ENCODE data around the gene MAPKAP1.

The MAPKAP1 gene

GRCh38 chr9:125746774-125747052 lies 39.7 kb upstream of the MAPKAP1 start:
- H3K9ac ChIP-seq (ENCODE audit: low read length): no peak overlapping the region
- peaks cover 9% of the 10 kb centered on the region for H3K4me1 ChIP-seq (ENCODE audit: control insufficient read depth, insufficient read depth, low read length)
- H3K27ac ChIP-seq (ENCODE audit: low read depth, low read length): peak overlapping the region; percentile 67
- H3K36me3 ChIP-seq (ENCODE audit: control insufficient read depth, insufficient read depth, low read length): no peaks in the 10 kb centered on the region
- H3K4me3 ChIP-seq (ENCODE audit: low read length): peak overlapping the region; percentile 41
- no peaks in the 10 kb centered on the region for H3K27me3 ChIP-seq (ENCODE audit: control insufficient read depth, insufficient read depth, low read length)

GRCh38 chr9:125746017-125746773 lies 39.2 kb upstream of the MAPKAP1 start:
- H3K4me1 ChIP-seq (ENCODE audit: control insufficient read depth, insufficient read depth, low read length): peaks cover 9% of the 10 kb centered on the region
- peak overlapping the region; percentile 67 for H3K27ac ChIP-seq (ENCODE audit: low read depth, low read length)
- H3K36me3 ChIP-seq (ENCODE audit: control insufficient read depth, insufficient read depth, low read length): no peaks in the 10 kb centered on the region
- peak overlapping the region; percentile 60 for H3K4me3 ChIP-seq (ENCODE audit: low read length)
- no peaks in the 10 kb centered on the region for H3K27me3 ChIP-seq (ENCODE audit: control insufficient read depth, insufficient read depth, low read length)
- H3K9ac ChIP-seq (ENCODE audit: low read length): no peak overlapping the region

- peaks cover 9% of the 10 kb centered on the region for H3K4me1 ChIP-seq (ENCODE audit: control insufficient read depth, insufficient read depth, low read length)
- no peak overlapping the region for H3K9ac ChIP-seq (ENCODE audit: low read length)
- H3K27me3 ChIP-seq (ENCODE audit: control insufficient read depth, insufficient read depth, low read length): no peaks in the 10 kb centered on the region
- H3K36me3 ChIP-seq (ENCODE audit: control insufficient read depth, insufficient read depth, low read length): no peaks in the 10 kb centered on the region
- peak overlapping the region; percentile 66 for H3K27ac ChIP-seq (ENCODE audit: low read depth, low read length)
- H3K4me3 ChIP-seq (ENCODE audit: low read length): peak overlapping the region; percentile 60
These were observed 38.6 kb upstream of the MAPKAP1 start for GRCh38 chr9:125745682-125746016.

- Histone ChIP-seq H3K27me3 (ENCODE audit: control insufficient read depth, insufficient read depth, low read length) (no peaks in the 10 kb centered on the region), H3K4me1 (ENCODE audit: control insufficient read depth, insufficient read depth, low read length) (peaks cover 9% of the 10 kb centered on the region), H3K4me3 (ENCODE audit: low read length) (no peak overlapping the region), H3K36me3 (ENCODE audit: control insufficient read depth, insufficient read depth, low read length) (no peaks in the 10 kb centered on the region), H3K9ac (ENCODE audit: low read length) (no peak overlapping the region), H3K27ac (ENCODE audit: low read depth, low read length) (peak overlapping the region; percentile 66)
These were observed 38.0 kb upstream of the MAPKAP1 start for GRCh38 chr9:125745018-125745417.

- Histone ChIP-seq H3K4me1 (ENCODE audit: control insufficient read depth, insufficient read depth, low read length) (peaks cover 9% of the 10 kb centered on the region), H3K36me3 (ENCODE audit: control insufficient read depth, insufficient read depth, low read length) (no peaks in the 10 kb centered on the region), H3K4me3 (ENCODE audit: low read length) (no peak overlapping the region), H3K27me3 (ENCODE audit: control insufficient read depth, insufficient read depth, low read length) (no peaks in the 10 kb centered on the region), H3K27ac (ENCODE audit: low read depth, low read length) (no peak overlapping the region), H3K9ac (ENCODE audit: low read length) (no peak overlapping the region)
These were observed 37.6 kb upstream of the MAPKAP1 start for GRCh38 chr9:125744616-125745015.

- Histone ChIP-seq H3K27me3 (ENCODE audit: control insufficient read depth, insufficient read depth, low read length) (no peaks in the 10 kb centered on the region), H3K9ac (ENCODE audit: low read length) (no peak overlapping the region), H3K4me1 (ENCODE audit: control insufficient read depth, insufficient read depth, low read length) (peaks cover 9% of the 10 kb centered on the region), H3K27ac (ENCODE audit: low read depth, low read length) (no peak overlapping the region), H3K36me3 (ENCODE audit: control insufficient read depth, insufficient read depth, low read length) (no peaks in the 10 kb centered on the region), H3K4me3 (ENCODE audit: low read length) (no peak overlapping the region)
These were observed 36.8 kb upstream of the MAPKAP1 start for GRCh38 chr9:125743682-125744428.

GRCh38 chr9:125742657-125743056 lies 35.6 kb upstream of the MAPKAP1 start:
- Histone ChIP-seq H3K27ac (ENCODE audit: low read depth, low read length) (no peak overlapping the region), H3K36me3 (ENCODE audit: control insufficient read depth, insufficient read depth, low read length) (no peaks in the 10 kb centered on the region), H3K27me3 (ENCODE audit: control insufficient read depth, insufficient read depth, low read length) (no peaks in the 10 kb centered on the region), H3K9ac (ENCODE audit: low read length) (no peak overlapping the region), H3K4me3 (ENCODE audit: low read length) (no peak overlapping the region), H3K4me1 (ENCODE audit: control insufficient read depth, insufficient read depth, low read length) (peaks cover 9% of the 10 kb centered on the region)

- no peak overlapping the region for H3K9ac ChIP-seq (ENCODE audit: low read length)
- no peaks in the 10 kb centered on the region for H3K36me3 ChIP-seq (ENCODE audit: control insufficient read depth, insufficient read depth, low read length)
- no peak overlapping the region for H3K4me3 ChIP-seq (ENCODE audit: low read length)
- H3K4me1 ChIP-seq (ENCODE audit: control insufficient read depth, insufficient read depth, low read length): no peaks in the 10 kb centered on the region
- H3K27ac ChIP-seq (ENCODE audit: low read depth, low read length): no peak overlapping the region
- no peaks in the 10 kb centered on the region for H3K27me3 ChIP-seq (ENCODE audit: control insufficient read depth, insufficient read depth, low read length)
These were observed 32.4 kb upstream of the MAPKAP1 start for GRCh38 chr9:125739436-125739835.

- H3K27ac ChIP-seq (ENCODE audit: low read depth, low read length): no peak overlapping the region
- no peak overlapping the region for H3K9ac ChIP-seq (ENCODE audit: low read length)
- no peak overlapping the region for H3K4me3 ChIP-seq (ENCODE audit: low read length)
- H3K4me1 ChIP-seq (ENCODE audit: control insufficient read depth, insufficient read depth, low read length): no peaks in the 10 kb centered on the region
- no peaks in the 10 kb centered on the region for H3K27me3 ChIP-seq (ENCODE audit: control insufficient read depth, insufficient read depth, low read length)
- no peaks in the 10 kb centered on the region for H3K36me3 ChIP-seq (ENCODE audit: control insufficient read depth, insufficient read depth, low read length)
These were observed 25.6 kb upstream of the MAPKAP1 start for GRCh38 chr9:125732562-125732961.

GRCh38 chr9:125730168-125730567 lies 23.2 kb upstream of the MAPKAP1 start:
- H3K27me3 ChIP-seq (ENCODE audit: control insufficient read depth, insufficient read depth, low read length): no peaks in the 10 kb centered on the region
- no peak overlapping the region for H3K27ac ChIP-seq (ENCODE audit: low read depth, low read length)
- H3K4me1 ChIP-seq (ENCODE audit: control insufficient read depth, insufficient read depth, low read length): no peaks in the 10 kb centered on the region
- no peaks in the 10 kb centered on the region for H3K36me3 ChIP-seq (ENCODE audit: control insufficient read depth, insufficient read depth, low read length)
- no peak overlapping the region for H3K4me3 ChIP-seq (ENCODE audit: low read length)
- H3K9ac ChIP-seq (ENCODE audit: low read length): no peak overlapping the region

- Histone ChIP-seq H3K36me3 (ENCODE audit: control insufficient read depth, insufficient read depth, low read length) (no peaks in the 10 kb centered on the region), H3K9ac (ENCODE audit: low read length) (no peak overlapping the region), H3K27ac (ENCODE audit: low read depth, low read length) (no peak overlapping the region), H3K4me1 (ENCODE audit: control insufficient read depth, insufficient read depth, low read length) (no peaks in the 10 kb centered on the region), H3K27me3 (ENCODE audit: control insufficient read depth, insufficient read depth, low read length) (no peaks in the 10 kb centered on the region), H3K4me3 (ENCODE audit: low read length) (no peak overlapping the region)
These were observed 19.6 kb upstream of the MAPKAP1 start for GRCh38 chr9:125726456-125727132.

- H3K4me1 ChIP-seq (ENCODE audit: control insufficient read depth, insufficient read depth, low read length): peaks cover 4% of the 10 kb centered on the region
- H3K9ac ChIP-seq (ENCODE audit: low read length): peak overlapping the region; percentile 25
- no peaks in the 10 kb centered on the region for H3K36me3 ChIP-seq (ENCODE audit: control insufficient read depth, insufficient read depth, low read length)
- H3K27ac ChIP-seq (ENCODE audit: low read depth, low read length): peak overlapping the region; percentile 67
- peak overlapping the region; percentile 85 for H3K4me3 ChIP-seq (ENCODE audit: low read length)
- no peaks in the 10 kb centered on the region for H3K27me3 ChIP-seq (ENCODE audit: control insufficient read depth, insufficient read depth, low read length)
These were observed 430 bp upstream of the MAPKAP1 start for GRCh38 chr9:125707472-125707804.
